HCT116 (cell line): Measurements from ENCODE around the gene HMGCL. TPM values are rescaled to one million over a fixed set of nuclear protein-coding genes. Genes with fewer than 3 reads are reported as not detected.

Source experiments
- ATAC-seq: fragments of 200-7000 bp; cut with Tn5 transposase; 2 replicates; pipeline ENCODE4 v1.9.1; 2020; ENCODE audit warnings: mild to moderate bottlenecking, moderate library complexity
- BruUV-seq: library from RNA; stranded (reverse); fragments of 400-500 nt; replicated peaks from 2 replicates; lab custom pipeline; 2021; lab: Mats Ljungman, UMichigan
- CTCF ChIA-PET: fragments of 300-600 bp; sonication (Branson Sonifier 250); formaldehyde crosslinking; loops from one replicate; lab custom pipeline; 2021; ENCODE audit warnings: antibody characterized with exemption; lab: Charles Lee
- POLR2A ChIA-PET: fragments of 300-600, 350-600 bp; sonication (Branson Sonifier 250); formaldehyde crosslinking; loops from one replicate; lab custom pipeline; 2021; ENCODE audit warnings: antibody characterized with exemption; lab: Charles Lee
- RAD21 ChIA-PET, 2 experiments: fragments of 300-600 bp; sonication (Branson Sonifier 250); formaldehyde crosslinking; loops; one replicate each; lab custom pipeline; 2023; ENCODE audit warnings: low total read pairs in 2 of 2; ENCODE audit not compliant: uncharacterized antibody in 2 of 2, unreplicated experiment in 2 of 2, low non-redundant PET in 1 of 2; lab: Charles Lee
- DNase-seq: peaks from one replicate; pipeline ENCODE4 v3.0.0-alpha.2; 2010; ENCODE audit warnings: low read depth, low spot score
- H2AFZ ChIP-seq: fragments of 200-600 bp; shearing (Covaris generic), sonication (generic); 2 replicates; pipeline ENCODE4 v1.6.1; 2017; ENCODE audit warnings: low read depth, mixed run types, mixed read lengths, antibody characterized with exemption, low read length; ENCODE audit not compliant: poor library complexity, severe bottlenecking
- H3K27ac ChIP-seq: 2 replicates; pipeline ENCODE4 v1.5.1; 2012; ENCODE audit warnings: low read depth, low read length
- H3K27me3 ChIP-seq: fragments of 200-600 bp; sonication (generic); 2 replicates; pipeline ENCODE4 v1.6.1; 2016; ENCODE audit warnings: mixed run types, low read length, mixed read lengths; ENCODE audit not compliant: insufficient read depth
- H3K36me3 ChIP-seq, 2 experiments: fragments of 200-500 bp in 1 of 2; fragments of 200-600 bp in 1 of 2; sonication (Bioruptor generic) in 1 of 2; sonication (generic) in 1 of 2; 2 replicates each; pipeline versions ENCODE4 v1.5.1 to v1.6.1; 2014 to 2016; ENCODE audit warnings: low read length in 2 of 2, inconsistent platforms in 1 of 2, mixed read lengths in 1 of 2, mixed run types in 1 of 2; ENCODE audit not compliant: insufficient read depth in 2 of 2, control insufficient read depth in 1 of 2
- H3K4me1 ChIP-seq, 2 experiments: fragments of 200-600 bp in 1 of 2; sonication (generic) in 1 of 2; 2 replicates each; pipeline versions ENCODE4 v1.5.1 to v1.6.1; 2012 to 2017; ENCODE audit warnings: low read length in 2 of 2, inconsistent platforms in 1 of 2, mild to moderate bottlenecking in 1 of 2, mixed read lengths in 1 of 2, mixed run types in 1 of 2, moderate library complexity in 1 of 2; ENCODE audit not compliant: insufficient read depth in 2 of 2, control insufficient read depth in 1 of 2
- H3K4me2 ChIP-seq: fragments of 200-600 bp; sonication (generic); 2 replicates; pipeline ENCODE4 v1.6.1; 2017; ENCODE audit warnings: mixed run types, low read length, mixed read lengths
- H3K4me3 ChIP-seq, 2 experiments: fragments of 200-600 bp in 1 of 2; sonication (generic) in 1 of 2; replicated peaks in 1 of 2; 2 replicates each; pipeline ENCODE4 v1.5.1; 2011 to 2016; ENCODE audit warnings: low read length in 2 of 2, control low read depth in 1 of 2, low read depth in 1 of 2, mild to moderate bottlenecking in 1 of 2, mixed read lengths in 1 of 2, mixed run types in 1 of 2
- H3K79me2 ChIP-seq: fragments of 200-600 bp; sonication (generic); 2 replicates; pipeline ENCODE4 v1.6.1; 2017; ENCODE audit warnings: mild to moderate bottlenecking, mixed run types, low read length, moderate library complexity, mixed read lengths; ENCODE audit not compliant: insufficient read depth
- H3K9ac ChIP-seq: fragments of 200-600 bp; sonication (generic); 2 replicates; pipeline ENCODE4 v1.6.1; 2016; ENCODE audit warnings: low read length, mixed read lengths
- H3K9me2 ChIP-seq: fragments of 200-600 bp; sonication (generic), shearing (Covaris generic); 2 replicates; pipeline ENCODE4 v1.6.1; 2017; ENCODE audit warnings: mixed run types, mild to moderate bottlenecking, moderate library complexity; ENCODE audit not compliant: insufficient read depth
- H3K9me3 ChIP-seq, 2 experiments: fragments of 200-500 bp in 1 of 2; fragments of 200-600 bp in 1 of 2; sonication (Bioruptor generic) in 1 of 2; sonication (generic) in 1 of 2; 2 replicates each; pipeline ENCODE4 v1.6.1; 2014 to 2017; ENCODE audit warnings: low read length in 2 of 2, mixed read lengths in 2 of 2, inconsistent platforms in 1 of 2, low read depth in 1 of 2, mild to moderate bottlenecking in 1 of 2, mixed run types in 1 of 2, moderate library complexity in 1 of 2; ENCODE audit not compliant: control insufficient read depth in 1 of 2, insufficient read depth in 1 of 2
- H4K20me1 ChIP-seq: fragments of 200-600 bp; sonication (generic), shearing (Covaris generic); 2 replicates; pipeline ENCODE4 v1.6.1; 2017; ENCODE audit warnings: mixed run types, mild to moderate bottlenecking, moderate library complexity; ENCODE audit not compliant: insufficient read depth
- ATF3 ChIP-seq: IDR thresholded peaks from 2 replicates; pipeline ENCODE4 v1.6.1; 2012
- CBX3 ChIP-seq: IDR thresholded peaks from 2 replicates; pipeline ENCODE4 v1.6.1; 2012; ENCODE audit warnings: low read depth
- CEBPB ChIP-seq: IDR thresholded peaks from 2 replicates; pipeline ENCODE4 v1.6.1; 2012; ENCODE audit warnings: low read depth
- JUND ChIP-seq: IDR thresholded peaks from 2 replicates; pipeline ENCODE4 v1.6.1; 2012
- POLR2AphosphoS5 ChIP-seq: IDR thresholded peaks from 2 replicates; pipeline ENCODE4 v1.6.1; 2011; ENCODE audit warnings: mild to moderate bottlenecking, low read depth, low read length, moderate library complexity
- SIN3A ChIP-seq: IDR thresholded peaks from 2 replicates; pipeline ENCODE4 v1.6.1; 2012; ENCODE audit warnings: low read depth
- YY1 ChIP-seq: IDR thresholded peaks from 2 replicates; pipeline ENCODE4 v1.6.1; 2011; ENCODE audit warnings: low read length, low read depth, moderate library complexity, mild to moderate bottlenecking; ENCODE audit not compliant: insufficient replicate concordance; ENCODE audit errors: extremely low read depth
- intact Hi-C: fragments of 100-400 bp; cut with micrococcal nuclease; formaldehyde crosslinking; loops from 2 replicates; pipeline ENCODE4 v1.10.0; 2022
- total RNA-seq: library from RNA; stranded (reverse); gene quantifications from one replicate; pipeline ENCODE4 v1.2.1, GENCODE V29; 2021; ENCODE audit not compliant: unreplicated experiment

The HMGCL gene
- total RNA-seq, 1 experiment from 2014 or later, result 36.2 TPM

- Histone ChIP-seq H3K27me3 (no peaks in the 10 kb centered on the region), H3K36me3 (peaks cover 0 to 5% of the 10 kb centered on the region in 2 experiments; a peak in 1 of 4 replicates), H3K4me1 (no peaks in the 10 kb centered on the region), H3K9me3 (no peaks in the 10 kb centered on the region), H4K20me1 (no peaks in the 10 kb centered on the region), H3K27ac (no peak overlapping the region), H3K4me2 (no peak overlapping the region), H3K4me3 (no peak overlapping the region), H3K9me2 (no peaks in the 10 kb centered on the region), H2AFZ (no peak overlapping the region), H3K79me2 (no peaks in the 10 kb centered on the region), H3K9ac (no peak overlapping the region)
- no TSS peak for BruUV-seq
- ATAC-seq (no peak), DNase-seq (no peak)
- intact Hi-C loops, result no loop called here
- ChIA-PET CTCF (no interaction called here), RAD21 (no interaction called here), POLR2A (no interaction called here)
- TF ChIP-seq CEBPB, result no peak
- no peak for TF ChIP-seq CBX3
These were observed 8.3 kb downstream of the HMGCL start for GRCh38 chr1:23816906-23817305.

GRCh38 chr1:23816361-23816760 lies 8.9 kb downstream of the HMGCL start:
- no TSS peak for BruUV-seq
- Histone ChIP-seq H3K4me2 (no peak overlapping the region), H3K36me3 (peaks cover 0 to 5% of the 10 kb centered on the region in 2 experiments; a peak in 1 of 4 replicates), H3K4me3 (no peak overlapping the region), H3K27ac (no peak overlapping the region), H3K9me2 (no peaks in the 10 kb centered on the region), H3K9me3 (no peaks in the 10 kb centered on the region), H3K27me3 (no peaks in the 10 kb centered on the region), H2AFZ (no peak overlapping the region), H3K9ac (no peak overlapping the region), H3K4me1 (no peaks in the 10 kb centered on the region), H3K79me2 (no peaks in the 10 kb centered on the region), H4K20me1 (no peaks in the 10 kb centered on the region)
- CTCF ChIA-PET, result no interaction called here
- DNase-seq (no peak), ATAC-seq (no peak)
- POLR2A ChIA-PET, result no interaction called here
- TF ChIP-seq SIN3A (no peak), JUND (no peak), POLR2AphosphoS5 (no peak), YY1 (no peak), ATF3 (no peak), CEBPB (no peak)
- RAD21 ChIA-PET, result no interaction called here
- intact Hi-C loops, result no loop called here
